ENCODE results near the gene DPM3. TPM values are rescaled to one million over a fixed set of nuclear protein-coding genes. Genes with fewer than 3 reads are reported as not detected.

The DPM3 gene
- total RNA-seq, 1 experiment from 2014 or later, result 27.8 TPM

GRCh38 chr1:155145491-155145890 lies 5.2 kb upstream of the DPM3 start:
- ChIA-PET CTCF (interaction anchor here (0.6 kb wide), 2 partner anchors 22 to 27 kb away, joined by 3 to 4 read pairs; partner anchors contain the start of gene KRTCAP2), POLR2A (interaction anchor here (0.6 kb wide), 1 partner anchor 113 kb away, joined by 5 read pairs; no protein-coding TSS in a partner anchor)
- H3K27ac Mint-ChIP-seq (ENCODE audit: unreplicated experiment), result no peak overlapping the region
- Histone ChIP-seq H3K4me3 (ENCODE audit: low read depth, low read length) (no peak overlapping the region), H3K4me1 (no peaks in the 10 kb centered on the region), H3K36me3 (ENCODE audit: control insufficient read depth, insufficient read depth, low read length) (no peaks in the 10 kb centered on the region), H3K9me3 (no peaks in the 10 kb centered on the region), H3K27me3 (replicated peaks; ENCODE audit: control insufficient read depth, insufficient read depth, low read length) (no peaks in the 10 kb centered on the region)
- H3K27me3 Mint-ChIP-seq (ENCODE audit: insufficient read depth, unreplicated experiment), result peaks cover 6% of the 10 kb centered on the region
- intact Hi-C loops (cut with micrococcal nuclease; ENCODE audit: unreplicated experiment), result no loop called here
- no peak overlapping the region for H3K4me3 Mint-ChIP-seq (ENCODE audit: unreplicated experiment)
- H3K4me1 Mint-ChIP-seq (ENCODE audit: low read depth, unreplicated experiment), result no peaks in the 10 kb centered on the region
- peaks cover 1% of the 10 kb centered on the region for H3K36me3 Mint-ChIP-seq (ENCODE audit: insufficient read depth, unreplicated experiment)
- no peaks in the 10 kb centered on the region for H3K9me3 Mint-ChIP-seq (ENCODE audit: unreplicated experiment)
- no peak for TF ChIP-seq CTCF (IDR thresholded peaks at IDR 0.05; ENCODE audit: insufficient read depth in 1 of 2, low read depth in 1 of 2, low read length in 1 of 2, severe bottlenecking in 1 of 2, unreplicated experiment in 1 of 2)
- no TSS peak for BruUV-seq (replicated peaks)
- no peak for DNase-seq

GRCh38 chr1:155141749-155142148 lies 1.4 kb upstream of the DPM3 start:
- no peak overlapping the region for H3K4me3 ChIP-seq (ENCODE audit: low read depth, low read length)
- no peaks in the 10 kb centered on the region for H3K9me3 ChIP-seq
- H3K27ac Mint-ChIP-seq (ENCODE audit: unreplicated experiment), result no peak overlapping the region
- H3K4me1 ChIP-seq, result no peaks in the 10 kb centered on the region
- ChIA-PET CTCF (interaction anchor here (1.7 kb wide), 1 partner anchor 31 kb away, joined by 6 read pairs; the partner anchor contains the start of gene KRTCAP2), POLR2A (interaction anchor here (0.7 kb wide), 1 partner anchor 11 kb away, joined by 3 read pairs; no protein-coding TSS in a partner anchor)
- no peaks in the 10 kb centered on the region for H3K4me1 Mint-ChIP-seq (ENCODE audit: low read depth, unreplicated experiment)
- no peaks in the 10 kb centered on the region for H3K9me3 Mint-ChIP-seq (ENCODE audit: unreplicated experiment)
- H3K4me3 Mint-ChIP-seq (ENCODE audit: unreplicated experiment), result no peak overlapping the region
- no peak for DNase-seq
- H3K36me3 ChIP-seq (ENCODE audit: control insufficient read depth, insufficient read depth, low read length), result peaks cover 2% of the 10 kb centered on the region; the same call in 1 of the 2 replicates
- peaks cover 22% of the 10 kb centered on the region for H3K36me3 Mint-ChIP-seq (ENCODE audit: insufficient read depth, unreplicated experiment)
- no peaks in the 10 kb centered on the region for H3K27me3 Mint-ChIP-seq (ENCODE audit: insufficient read depth, unreplicated experiment)
- no peaks in the 10 kb centered on the region for H3K27me3 ChIP-seq (replicated peaks; ENCODE audit: control insufficient read depth, insufficient read depth, low read length)
- no TSS peak for BruUV-seq (replicated peaks)
- intact Hi-C loops (cut with micrococcal nuclease; ENCODE audit: unreplicated experiment), result no loop called here
- no peak for TF ChIP-seq CTCF (IDR thresholded peaks at IDR 0.05; ENCODE audit: insufficient read depth in 1 of 2, low read depth in 1 of 2, low read length in 1 of 2, severe bottlenecking in 1 of 2, unreplicated experiment in 1 of 2)

GRCh38 chr1:155140630-155140953 lies 261 bp upstream of the DPM3 start:
- peak overlapping the region; percentile 89 for H3K4me3 Mint-ChIP-seq (ENCODE audit: unreplicated experiment)
- TF ChIP-seq CTCF (IDR thresholded peaks at IDR 0.05; ENCODE audit: insufficient read depth in 1 of 2, low read depth in 1 of 2, low read length in 1 of 2, severe bottlenecking in 1 of 2, unreplicated experiment in 1 of 2), result no peak
- peaks cover 27% of the 10 kb centered on the region for H3K36me3 Mint-ChIP-seq (ENCODE audit: insufficient read depth, unreplicated experiment)
- intact Hi-C loops (cut with micrococcal nuclease; ENCODE audit: unreplicated experiment), result loop anchor here (1.0 kb wide), 1 partner anchor 46 kb away; no protein-coding TSS in a partner anchor
- Histone ChIP-seq H3K27me3 (replicated peaks; ENCODE audit: control insufficient read depth, insufficient read depth, low read length) (no peaks in the 10 kb centered on the region), H3K4me1 (no peaks in the 10 kb centered on the region), H3K36me3 (ENCODE audit: control insufficient read depth, insufficient read depth, low read length) (peaks cover 2% of the 10 kb centered on the region; the same call in 1 of the 2 replicates), H3K4me3 (ENCODE audit: low read depth, low read length) (peak overlapping the region; percentile 78), H3K9me3 (no peaks in the 10 kb centered on the region)
- H3K4me1 Mint-ChIP-seq (ENCODE audit: low read depth, unreplicated experiment), result no peaks in the 10 kb centered on the region
- H3K27ac Mint-ChIP-seq (ENCODE audit: unreplicated experiment), result peak overlapping the region; percentile 95
- no peaks in the 10 kb centered on the region for H3K27me3 Mint-ChIP-seq (ENCODE audit: insufficient read depth, unreplicated experiment)
- BruUV-seq (replicated peaks), result no TSS peak
- no peak for DNase-seq
- ChIA-PET POLR2A (no interaction called here), CTCF (interaction anchor here (0.9 kb wide), 2 partner anchors 32 to 49 kb away, joined by 3 to 4 read pairs; partner anchors contain the start of gene KRTCAP2)
- no peaks in the 10 kb centered on the region for H3K9me3 Mint-ChIP-seq (ENCODE audit: unreplicated experiment)

All from Caco-2 (cell line).